ENCODE results near the gene PDIA6.
"Not testable (repeated sequence)": the region's sequence is repeated elsewhere in the genome, so short reads cannot be mapped to it uniquely, and the experiment has no call there.

PDIA6 gene

GRCh38 chr2:10832203-10832936 lies 19.8 kb upstream of the PDIA6 start:
- peak; percentile 69 to 80 for DNase-seq (ENCODE audit: low read depth in 1 of 2, low spot score in 1 of 2)

DNA sequence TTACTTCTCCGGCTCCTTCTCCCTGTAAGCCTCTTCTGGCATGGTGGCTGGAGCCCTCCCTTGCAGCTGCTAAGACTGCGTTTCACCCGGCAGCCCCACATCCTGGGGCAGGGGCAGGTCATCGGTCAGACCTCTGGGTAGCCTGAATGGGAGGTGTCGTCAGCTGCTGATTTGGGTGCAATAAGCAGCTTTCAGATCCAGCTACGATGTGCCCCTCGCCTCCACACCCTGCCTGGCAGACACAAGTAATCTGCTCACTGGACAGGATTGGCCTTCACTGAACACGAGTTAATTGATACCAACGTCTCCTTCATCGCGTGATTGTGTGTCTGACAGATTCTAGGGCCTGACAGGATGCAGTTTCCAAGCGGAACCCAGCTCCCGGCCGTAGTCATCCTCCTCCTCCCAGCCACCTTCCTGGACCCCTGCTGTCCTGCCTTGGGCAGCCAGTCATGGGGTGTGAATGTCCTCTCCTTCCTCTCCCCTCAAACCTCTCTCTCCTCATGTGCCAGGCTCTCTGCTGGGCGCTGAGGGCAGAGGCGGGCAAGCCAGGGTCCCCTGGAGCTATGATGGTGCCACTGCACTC lies 18.9 kb upstream of the PDIA6 start:
- no peak for DNase-seq (ENCODE audit: low read depth in 1 of 2, low spot score in 1 of 2)

GRCh38 chr2:10830641-10831399 lies 18.2 kb upstream of the PDIA6 start:
- no peak for DNase-seq (ENCODE audit: low read depth in 1 of 2, low spot score in 1 of 2)

DNA sequence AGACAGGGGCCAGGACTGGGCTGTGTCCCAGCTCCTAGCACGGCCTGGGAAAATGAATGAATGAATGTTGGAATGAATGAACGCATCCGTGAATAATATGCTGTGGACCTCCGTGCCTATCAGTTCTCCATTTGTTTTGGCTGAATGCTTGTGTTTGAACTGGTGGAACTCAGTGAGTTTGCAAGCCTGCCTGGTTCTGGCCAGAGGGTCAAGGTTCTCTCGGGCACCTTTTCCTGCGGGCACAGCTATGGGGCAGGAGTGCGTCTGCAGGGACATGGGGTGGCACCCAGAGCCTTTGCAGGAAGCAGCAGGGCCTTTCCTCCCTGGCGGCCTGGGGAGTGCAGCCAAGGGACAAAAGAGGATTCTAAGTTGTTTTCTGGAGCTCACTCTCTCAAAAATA lies 17.6 kb upstream of the PDIA6 start:
- no peak for DNase-seq (ENCODE audit: low read depth in 1 of 2, low spot score in 1 of 2)

GRCh38 chr2:10829299-10829698 lies 16.7 kb upstream of the PDIA6 start:
- no peak for DNase-seq (ENCODE audit: low read depth in 1 of 2, low spot score in 1 of 2)

DNA sequence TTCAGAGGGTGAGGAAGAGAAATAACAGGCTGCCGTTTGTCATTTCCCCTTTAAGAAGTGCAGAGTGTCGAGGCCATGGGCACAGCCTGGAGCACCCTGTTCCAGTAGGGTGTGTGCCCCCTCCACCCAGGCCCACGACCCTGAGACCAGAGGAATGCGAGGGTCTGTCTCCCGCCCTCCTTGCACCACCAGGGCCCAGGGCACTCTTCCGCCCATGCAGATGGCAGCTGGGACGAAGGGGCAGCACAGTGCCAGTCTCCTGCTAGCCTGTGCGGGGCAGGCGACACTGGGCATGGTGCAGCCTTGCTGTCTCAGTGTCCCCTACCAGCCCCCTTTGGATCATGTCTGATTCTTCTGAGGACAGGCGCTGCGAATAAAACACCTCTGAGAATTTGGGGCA lies 15.8 kb upstream of the PDIA6 start:
- DNase-seq (ENCODE audit: low read depth in 1 of 2, low spot score in 1 of 2) = no peak

DNA sequence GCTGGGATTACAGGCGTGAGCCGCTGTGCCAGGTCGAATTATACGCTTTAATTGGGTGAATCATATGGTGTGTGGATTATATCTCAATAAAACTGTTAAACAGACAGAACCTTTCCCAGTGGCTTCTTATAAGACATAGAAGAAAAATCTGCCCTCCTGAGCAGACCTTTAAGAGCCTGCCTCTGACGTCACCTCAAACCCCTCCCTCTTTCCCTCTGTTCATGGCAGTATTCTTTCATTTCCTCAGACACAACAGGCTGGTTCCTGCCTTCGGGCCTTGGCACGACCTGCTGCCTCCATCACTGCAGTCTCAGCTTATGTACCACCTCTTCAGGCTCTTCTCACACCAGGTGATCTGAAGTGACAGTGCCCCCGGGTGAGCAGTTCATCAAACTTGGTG lies 14.0 kb upstream of the PDIA6 start:
- no peak for DNase-seq (ENCODE audit: low read depth in 1 of 2, low spot score in 1 of 2)

- DNase-seq (ENCODE audit: low read depth in 1 of 2, low spot score in 1 of 2) = no peak
Measured at GRCh38 chr2:10826026-10826425, 13.4 kb upstream of the PDIA6 start.

DNA sequence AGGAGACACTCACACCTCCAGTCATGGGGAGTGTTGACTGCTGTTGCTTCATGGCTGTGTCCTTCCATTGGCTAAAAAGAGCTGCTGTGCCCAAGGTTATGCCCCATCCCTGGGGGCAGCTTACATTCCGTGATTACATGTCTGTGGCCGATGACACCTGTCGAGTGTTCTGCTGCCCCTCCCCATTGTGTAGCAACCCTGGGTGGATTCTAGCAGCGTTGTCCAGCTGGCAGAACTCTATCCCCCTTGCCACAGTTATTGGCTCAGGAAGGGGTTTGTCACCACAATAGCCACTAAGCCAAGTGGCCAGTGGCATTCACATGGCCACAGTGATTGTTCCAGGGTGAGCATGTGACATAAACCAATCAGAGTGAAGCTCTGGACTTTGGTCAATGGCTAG lies 11.6 kb upstream of the PDIA6 start:
- DNase-seq (ENCODE audit: low read depth in 1 of 2, low spot score in 1 of 2) = no peak

- DNase-seq (ENCODE audit: low read depth in 1 of 2, low spot score in 1 of 2) = no peak
Measured at GRCh38 chr2:10820978-10821695, 8.6 kb upstream of the PDIA6 start.

- DNase-seq (ENCODE audit: low read depth in 1 of 2, low spot score in 1 of 2) = no peak
Measured at GRCh38 chr2:10820562-10820961, 8.0 kb upstream of the PDIA6 start.

- DNase-seq (ENCODE audit: low read depth in 1 of 2, low spot score in 1 of 2) = no peak
Measured at GRCh38 chr2:10819714-10820314, 7.2 kb upstream of the PDIA6 start.

DNA sequence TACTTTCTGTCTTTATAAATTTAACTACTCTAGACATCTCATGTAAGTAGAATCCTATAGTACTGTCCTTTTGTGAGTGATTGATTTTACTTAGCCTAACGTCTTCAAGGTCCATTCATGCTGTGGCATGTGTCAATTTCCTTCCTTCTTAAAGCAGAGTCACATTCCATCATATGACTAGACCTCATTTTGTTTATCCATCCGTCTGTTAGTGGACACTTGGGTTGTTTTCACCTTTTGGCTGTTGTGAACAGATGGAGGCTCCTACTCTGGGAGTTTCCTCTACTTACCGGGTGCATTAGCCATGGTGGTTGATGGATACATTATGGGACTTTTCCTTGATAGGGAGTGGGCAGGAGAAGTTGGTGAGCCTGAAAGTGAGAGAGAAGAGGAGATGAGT lies 6.4 kb upstream of the PDIA6 start:
- no peak for DNase-seq (ENCODE audit: low read depth in 1 of 2, low spot score in 1 of 2)

DNA sequence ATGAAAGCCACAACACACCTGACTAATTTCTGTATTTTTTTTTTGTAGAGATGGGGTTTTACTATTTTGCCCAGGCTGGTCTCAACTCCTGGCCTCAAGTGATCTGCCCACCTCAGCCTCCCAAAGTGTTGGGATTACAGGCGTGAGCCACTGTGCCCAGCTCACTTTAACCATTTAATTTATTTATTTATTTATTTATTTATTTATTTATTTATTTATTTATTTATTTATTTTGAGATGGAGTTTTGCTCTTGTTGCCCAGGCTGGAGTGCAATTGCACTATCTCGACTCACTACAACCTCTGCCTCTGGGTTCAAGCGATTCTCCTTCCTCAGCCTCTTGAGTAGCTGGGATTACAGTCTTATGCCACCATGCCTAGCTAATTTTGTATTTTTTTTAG lies 5.7 kb upstream of the PDIA6 start:
- not testable (repeated sequence) for DNase-seq (ENCODE audit: low read depth in 1 of 2, low spot score in 1 of 2)

- DNase-seq (ENCODE audit: low read depth in 1 of 2, low spot score in 1 of 2) = no peak
Measured at GRCh38 chr2:10817413-10817812, 4.8 kb upstream of the PDIA6 start.

- DNase-seq (ENCODE audit: low read depth in 1 of 2, low spot score in 1 of 2) = no peak
Measured at GRCh38 chr2:10814571-10815331, 2.2 kb upstream of the PDIA6 start.

DNA sequence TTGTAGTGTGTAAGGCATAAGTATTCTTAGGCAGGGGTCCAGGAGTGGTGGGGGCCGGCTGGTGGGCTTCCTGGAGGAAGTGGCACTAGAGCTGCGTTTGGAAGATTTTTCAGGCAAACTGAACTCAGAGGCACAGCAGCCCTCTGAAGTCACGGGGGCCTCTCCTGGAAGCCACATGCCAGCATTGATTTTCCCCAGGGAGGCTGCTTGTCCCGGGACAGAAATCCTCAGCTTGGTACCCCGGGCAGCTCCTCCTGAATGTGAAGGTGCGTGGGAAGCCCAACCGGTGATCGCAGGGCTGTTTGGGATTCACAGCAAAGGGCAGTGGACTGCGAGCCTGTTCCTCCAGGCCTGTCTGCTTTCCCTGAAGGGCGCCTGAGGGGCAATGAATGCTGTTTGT lies 1.6 kb upstream of the PDIA6 start:
- no peak for DNase-seq (ENCODE audit: low read depth in 1 of 2, low spot score in 1 of 2)

DNA sequence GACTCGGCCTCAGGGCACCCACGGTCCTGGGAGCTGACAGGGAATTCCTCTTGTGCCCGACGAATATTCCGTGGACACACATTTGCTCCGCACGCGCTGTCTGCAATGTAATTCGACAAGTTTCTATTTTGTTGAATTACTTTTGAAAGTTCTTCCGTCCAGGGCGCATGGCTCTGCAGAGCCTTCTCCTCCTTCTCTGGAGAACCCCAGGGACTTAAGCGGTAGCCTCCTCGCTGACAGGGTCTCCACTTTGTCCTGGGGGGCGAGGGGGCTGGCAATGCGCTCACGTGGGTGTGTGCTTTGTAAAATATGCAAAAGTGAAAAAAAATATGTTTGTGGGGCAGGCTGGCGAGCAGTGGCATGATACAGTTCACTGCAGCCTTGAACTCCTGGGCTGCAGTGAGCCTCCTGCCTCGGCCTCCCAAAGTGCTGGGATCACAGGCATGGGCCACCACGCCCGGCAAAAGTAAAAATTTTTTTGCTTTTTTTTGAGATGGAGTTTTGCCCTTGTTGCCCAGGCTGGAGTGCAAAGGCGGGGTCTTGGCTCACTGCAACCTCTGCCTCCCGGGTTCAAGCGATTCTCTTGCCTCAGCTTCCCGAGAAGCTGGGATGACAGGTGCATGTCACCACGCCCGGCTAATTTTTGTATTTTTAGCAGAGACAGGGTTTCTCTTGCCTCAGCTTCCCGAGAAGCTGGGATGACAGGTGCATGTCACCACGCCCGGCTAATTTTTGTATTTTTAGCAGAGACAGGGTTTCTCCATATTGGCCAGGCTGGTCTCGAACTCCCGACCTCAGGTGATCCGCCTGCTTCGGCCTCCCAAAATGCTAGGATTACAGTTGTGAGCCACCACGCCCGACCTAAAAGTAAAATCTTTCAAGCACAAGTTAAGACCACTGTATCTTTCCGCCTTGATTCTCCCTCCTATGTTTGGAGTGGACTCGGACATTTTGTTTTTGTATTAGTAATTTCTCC lies 866 bp upstream of the PDIA6 start:
- not testable (repeated sequence) for DNase-seq (ENCODE audit: low read depth in 1 of 2, low spot score in 1 of 2)

DNA sequence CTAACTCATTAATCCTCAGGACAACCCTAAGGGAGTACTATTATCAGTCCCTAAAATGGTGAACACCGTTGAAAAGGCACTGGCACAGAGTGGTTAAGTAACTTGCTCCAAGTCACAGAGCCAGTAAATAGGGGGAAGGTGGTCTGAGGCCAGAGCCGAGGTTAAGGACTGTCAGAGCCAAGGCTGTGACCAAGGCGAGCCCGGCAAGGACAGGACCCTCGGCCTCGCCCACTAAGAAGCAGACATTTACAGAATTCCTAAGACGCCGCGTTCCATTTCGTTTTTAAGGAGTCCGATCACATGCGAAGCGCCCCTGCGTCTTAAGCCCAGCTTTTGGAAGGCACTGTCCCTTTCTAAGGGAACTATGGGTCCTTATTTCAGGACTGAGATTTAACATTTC lies 1.1 kb downstream of the PDIA6 start:
- DNase-seq (ENCODE audit: low read depth in 1 of 2, low spot score in 1 of 2) = no peak
